ENCODE results near the gene LPA. TPM values are rescaled to one million over a fixed set of nuclear protein-coding genes. Genes with fewer than 3 reads are reported as not detected.
"Not testable (repeated sequence)": the region's sequence is repeated elsewhere in the genome, so short reads cannot be mapped to it uniquely, and the experiment has no call there.

LPA gene, protein sequence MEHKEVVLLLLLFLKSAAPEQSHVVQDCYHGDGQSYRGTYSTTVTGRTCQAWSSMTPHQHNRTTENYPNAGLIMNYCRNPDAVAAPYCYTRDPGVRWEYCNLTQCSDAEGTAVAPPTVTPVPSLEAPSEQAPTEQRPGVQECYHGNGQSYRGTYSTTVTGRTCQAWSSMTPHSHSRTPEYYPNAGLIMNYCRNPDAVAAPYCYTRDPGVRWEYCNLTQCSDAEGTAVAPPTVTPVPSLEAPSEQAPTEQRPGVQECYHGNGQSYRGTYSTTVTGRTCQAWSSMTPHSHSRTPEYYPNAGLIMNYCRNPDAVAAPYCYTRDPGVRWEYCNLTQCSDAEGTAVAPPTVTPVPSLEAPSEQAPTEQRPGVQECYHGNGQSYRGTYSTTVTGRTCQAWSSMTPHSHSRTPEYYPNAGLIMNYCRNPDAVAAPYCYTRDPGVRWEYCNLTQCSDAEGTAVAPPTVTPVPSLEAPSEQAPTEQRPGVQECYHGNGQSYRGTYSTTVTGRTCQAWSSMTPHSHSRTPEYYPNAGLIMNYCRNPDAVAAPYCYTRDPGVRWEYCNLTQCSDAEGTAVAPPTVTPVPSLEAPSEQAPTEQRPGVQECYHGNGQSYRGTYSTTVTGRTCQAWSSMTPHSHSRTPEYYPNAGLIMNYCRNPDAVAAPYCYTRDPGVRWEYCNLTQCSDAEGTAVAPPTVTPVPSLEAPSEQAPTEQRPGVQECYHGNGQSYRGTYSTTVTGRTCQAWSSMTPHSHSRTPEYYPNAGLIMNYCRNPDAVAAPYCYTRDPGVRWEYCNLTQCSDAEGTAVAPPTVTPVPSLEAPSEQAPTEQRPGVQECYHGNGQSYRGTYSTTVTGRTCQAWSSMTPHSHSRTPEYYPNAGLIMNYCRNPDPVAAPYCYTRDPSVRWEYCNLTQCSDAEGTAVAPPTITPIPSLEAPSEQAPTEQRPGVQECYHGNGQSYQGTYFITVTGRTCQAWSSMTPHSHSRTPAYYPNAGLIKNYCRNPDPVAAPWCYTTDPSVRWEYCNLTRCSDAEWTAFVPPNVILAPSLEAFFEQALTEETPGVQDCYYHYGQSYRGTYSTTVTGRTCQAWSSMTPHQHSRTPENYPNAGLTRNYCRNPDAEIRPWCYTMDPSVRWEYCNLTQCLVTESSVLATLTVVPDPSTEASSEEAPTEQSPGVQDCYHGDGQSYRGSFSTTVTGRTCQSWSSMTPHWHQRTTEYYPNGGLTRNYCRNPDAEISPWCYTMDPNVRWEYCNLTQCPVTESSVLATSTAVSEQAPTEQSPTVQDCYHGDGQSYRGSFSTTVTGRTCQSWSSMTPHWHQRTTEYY (N-terminal part only)
- not detected for total RNA-seq

- H3K9me3 Mint-ChIP-seq; ATAC-seq (replicated peaks): not testable (repeated sequence)
Observed at GRCh38 chr6:160664198-160664597, at the start of gene LPA. Gene LPA, minus strand, starts transcription at chr6:160664275. Its CDS starts 61 bp downstream, at chr6:160664214.

GRCh38 chr6:160708993-160709392 is 44.9 kb upstream of the LPA start:
- H3K27ac Mint-ChIP-seq; H3K4me1 Mint-ChIP-seq; H3K4me3 Mint-ChIP-seq; H3K9me3 Mint-ChIP-seq; H3K36me3 Mint-ChIP-seq (ENCODE audit: low read depth); ATAC-seq (replicated peaks): not testable (repeated sequence)
- H3K27me3 Mint-ChIP-seq = peaks cover 25% of the 10 kb centered on the region

More at GRCh38 chr6:160664198-160664597, at the start of gene LPA:
- H3K4me3 Mint-ChIP-seq; H3K4me1 Mint-ChIP-seq; H3K36me3 Mint-ChIP-seq (ENCODE audit: low read depth); H3K27ac Mint-ChIP-seq: not testable (repeated sequence)
- peaks cover 19% of the 10 kb centered on the region for H3K27me3 Mint-ChIP-seq

GRCh38 chr6:160704688-160705087 is 40.6 kb upstream of the LPA start:
- ATAC-seq (replicated peaks) = not testable (repeated sequence)

DNA sequence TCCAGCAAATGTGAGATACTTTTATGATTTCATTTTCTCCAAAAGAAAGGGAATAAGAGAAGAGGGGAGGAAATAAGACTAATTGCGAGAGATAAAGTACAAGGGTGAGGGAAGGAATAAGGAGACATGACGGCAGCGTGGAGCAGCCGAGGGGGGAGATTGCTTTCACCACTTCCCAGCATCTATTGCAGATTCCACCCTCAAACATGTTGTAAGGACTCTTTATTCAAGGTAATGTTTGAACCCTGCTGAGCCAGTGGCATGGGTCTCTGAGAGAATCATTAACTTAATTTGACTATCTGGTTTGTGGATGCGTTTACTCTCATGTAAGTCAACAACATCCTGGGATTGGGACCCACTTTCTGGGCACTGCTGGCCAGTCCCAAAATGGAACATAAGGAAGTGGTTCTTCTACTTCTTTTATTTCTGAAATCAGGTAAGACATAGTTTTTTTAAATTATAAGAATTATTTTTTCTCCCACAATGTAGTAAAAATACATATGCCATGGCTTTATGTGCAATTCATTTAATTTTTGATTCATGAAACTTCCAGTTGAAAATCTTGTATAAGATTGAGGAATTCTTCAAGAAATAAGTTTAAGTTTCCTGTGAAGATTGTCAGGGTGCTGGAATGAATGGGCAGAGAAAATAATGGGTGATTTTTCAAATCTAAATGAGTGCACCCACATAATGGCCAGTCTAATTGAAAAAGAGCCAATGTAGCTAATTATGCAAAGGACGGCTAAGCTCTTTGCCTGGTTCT is 38.0 kb upstream of the LPA start, which contains the start of gene PLG:
Gene PLG (plus strand): TSS at position 327 of the 763 bp plus-strand sequence. CDS start 61 bp downstream, at position 388.
- not testable (repeated sequence) for H3K4me3 Mint-ChIP-seq; H3K27ac Mint-ChIP-seq; H3K9me3 Mint-ChIP-seq; H3K36me3 Mint-ChIP-seq (ENCODE audit: low read depth); ATAC-seq (replicated peaks); H3K4me1 Mint-ChIP-seq
- peaks cover 42% of the 10 kb centered on the region for H3K27me3 Mint-ChIP-seq

More at GRCh38 chr6:160704688-160705087, 40.6 kb upstream of the LPA start:
- H3K27ac Mint-ChIP-seq; H3K36me3 Mint-ChIP-seq (ENCODE audit: low read depth); H3K4me1 Mint-ChIP-seq; H3K9me3 Mint-ChIP-seq; H3K4me3 Mint-ChIP-seq: not testable (repeated sequence)
- peaks cover 36% of the 10 kb centered on the region for H3K27me3 Mint-ChIP-seq

- Mint-ChIP-seq H3K36me3 (ENCODE audit: low read depth) (no peaks in the 10 kb centered on the region), H3K27me3 (peaks cover 25% of the 10 kb centered on the region), H3K27ac (no peak overlapping the region), H3K4me1 (no peaks in the 10 kb centered on the region), H3K4me3 (no peak overlapping the region), H3K9me3 (peaks cover 3% of the 10 kb centered on the region)
- ATAC-seq (replicated peaks) = no peak
Observed at GRCh38 chr6:160697826-160698225, 33.8 kb upstream of the LPA start.

DNA sequence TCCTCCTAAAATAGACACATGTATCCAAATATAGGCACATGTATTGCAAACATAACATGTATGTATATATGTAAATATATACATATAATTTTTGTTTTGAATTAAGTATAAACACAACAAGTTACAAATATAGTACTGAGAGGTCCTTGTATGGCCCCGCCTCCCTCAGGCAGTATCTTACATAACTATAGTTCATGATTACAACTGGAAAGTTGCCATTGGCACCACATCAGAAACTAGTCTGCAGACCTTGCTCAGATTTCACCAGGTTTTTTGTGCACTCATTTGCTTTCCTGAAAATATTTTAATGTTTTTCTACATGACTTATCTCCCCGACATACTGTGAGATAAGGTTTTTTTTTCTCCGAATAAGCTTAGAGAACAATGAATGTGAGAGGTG is 32.8 kb upstream of the LPA start:
- H3K27ac Mint-ChIP-seq; ATAC-seq (replicated peaks); H3K9me3 Mint-ChIP-seq; H3K4me1 Mint-ChIP-seq; H3K4me3 Mint-ChIP-seq; H3K36me3 Mint-ChIP-seq (ENCODE audit: low read depth): not testable (repeated sequence)
- H3K27me3 Mint-ChIP-seq = peaks cover 21% of the 10 kb centered on the region

DNA sequence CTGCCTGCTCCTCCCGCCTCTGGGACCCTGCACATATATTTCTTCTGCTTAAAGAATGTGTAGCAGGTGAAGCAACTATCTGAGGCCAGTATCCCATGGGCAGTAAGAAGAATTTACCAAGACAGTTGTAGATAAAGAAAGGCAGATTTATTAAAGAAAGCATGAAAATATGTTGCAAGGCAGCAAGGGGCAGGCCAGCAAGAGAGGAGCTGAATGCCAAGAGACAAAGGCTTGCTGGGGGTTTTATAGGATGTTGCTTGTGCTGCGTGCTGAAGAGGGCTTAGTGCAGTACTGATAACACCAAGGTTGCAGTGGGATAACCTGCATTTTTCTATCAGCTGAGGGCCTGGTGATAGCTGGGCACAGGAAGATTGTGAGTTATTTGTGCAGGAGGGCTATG is 31.5 kb upstream of the LPA start:
- not testable (repeated sequence) for ATAC-seq (replicated peaks); H3K36me3 Mint-ChIP-seq (ENCODE audit: low read depth); H3K27ac Mint-ChIP-seq

GRCh38 chr6:160695025-160695424 is 30.9 kb upstream of the LPA start:
- ATAC-seq (replicated peaks); H3K4me1 Mint-ChIP-seq; H3K9me3 Mint-ChIP-seq; H3K27ac Mint-ChIP-seq; H3K4me3 Mint-ChIP-seq; H3K36me3 Mint-ChIP-seq (ENCODE audit: low read depth): not testable (repeated sequence)
- peaks cover 17% of the 10 kb centered on the region for H3K27me3 Mint-ChIP-seq

More for the DNA sequence above, 31.5 kb upstream of the LPA start:
- not testable (repeated sequence) for H3K9me3 Mint-ChIP-seq, H3K4me3 Mint-ChIP-seq, H3K4me1 Mint-ChIP-seq
- peaks cover 17% of the 10 kb centered on the region for H3K27me3 Mint-ChIP-seq

- peaks cover 9% of the 10 kb centered on the region for H3K27me3 Mint-ChIP-seq
- H3K27ac Mint-ChIP-seq = no peak overlapping the region
- H3K4me1 Mint-ChIP-seq = no peaks in the 10 kb centered on the region
- no peak for ATAC-seq (replicated peaks)
- H3K4me3 Mint-ChIP-seq = no peak overlapping the region
- no peaks in the 10 kb centered on the region for H3K36me3 Mint-ChIP-seq (ENCODE audit: low read depth)
- peaks cover 3% of the 10 kb centered on the region for H3K9me3 Mint-ChIP-seq
Observed at GRCh38 chr6:160692369-160692959, 28.4 kb upstream of the LPA start.

DNA sequence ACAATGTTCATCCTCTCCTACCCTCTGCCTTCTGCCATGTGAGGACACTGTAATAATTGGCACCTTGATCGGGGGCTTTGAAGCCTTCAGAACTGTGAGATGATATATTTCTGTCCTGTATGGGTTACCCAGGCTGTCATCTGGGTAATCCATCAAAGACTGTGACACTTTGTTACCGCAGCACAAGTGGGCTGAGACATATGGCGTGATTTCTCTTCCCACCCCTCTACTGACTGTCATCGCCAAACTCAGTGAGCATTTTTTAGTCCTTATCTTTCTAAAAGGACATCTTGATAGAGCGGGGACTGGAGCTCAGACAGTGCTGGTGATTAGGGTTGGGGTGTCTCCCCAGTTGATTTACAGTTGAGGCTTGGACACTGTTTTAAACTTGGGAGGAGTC is 27.5 kb upstream of the LPA start:
- H3K36me3 Mint-ChIP-seq (ENCODE audit: low read depth) = no peaks in the 10 kb centered on the region
- H3K9me3 Mint-ChIP-seq = peaks cover 3% of the 10 kb centered on the region
- no peak overlapping the region for H3K4me3 Mint-ChIP-seq
- ATAC-seq (replicated peaks) = no peak
- H3K27ac Mint-ChIP-seq = no peak overlapping the region
- H3K4me1 Mint-ChIP-seq = no peaks in the 10 kb centered on the region
- peaks cover 9% of the 10 kb centered on the region for H3K27me3 Mint-ChIP-seq

GRCh38 chr6:160690458-160690857 is 26.4 kb upstream of the LPA start:
- ATAC-seq (replicated peaks) = no peak
- peaks cover 5% of the 10 kb centered on the region for H3K27me3 Mint-ChIP-seq

DNA sequence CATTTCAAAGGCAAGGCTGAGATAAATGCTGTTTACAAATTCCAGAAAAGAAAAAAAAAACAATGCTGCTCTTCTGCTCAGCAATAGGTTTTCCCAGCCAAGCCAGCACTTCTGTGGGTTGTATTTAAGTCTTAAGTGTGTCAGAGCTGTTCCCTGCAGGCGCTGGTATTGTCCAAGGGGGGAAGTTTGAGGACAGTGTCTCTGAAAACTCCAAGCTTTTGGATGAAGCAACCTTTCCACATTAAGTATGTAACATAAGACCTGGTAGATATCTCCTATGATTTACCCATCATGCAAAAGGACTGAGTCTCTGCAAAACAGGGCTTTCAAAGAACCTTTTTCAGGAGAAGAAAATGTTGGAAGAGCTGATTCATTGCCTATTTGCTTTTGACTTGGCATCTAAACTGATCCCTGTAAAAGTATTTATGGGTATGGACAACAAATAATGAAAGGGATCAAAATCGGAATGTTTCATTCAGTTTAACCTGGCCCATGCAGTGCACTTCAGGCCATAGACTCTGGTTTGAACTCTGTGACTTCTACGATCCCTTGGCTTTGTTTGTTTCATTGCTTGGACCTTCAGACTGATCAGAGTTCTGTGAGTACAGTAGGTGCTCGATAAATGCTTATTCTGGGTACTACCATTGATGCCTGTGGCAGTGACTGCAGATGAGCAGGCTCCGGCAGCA is 21.8 kb upstream of the LPA start:
- ATAC-seq (replicated peaks) = no peak
- Mint-ChIP-seq H3K9me3 (no peaks in the 10 kb centered on the region), H3K27ac (no peak overlapping the region), H3K27me3 (peaks cover 6% of the 10 kb centered on the region), H3K36me3 (ENCODE audit: low read depth) (no peaks in the 10 kb centered on the region), H3K4me3 (no peak overlapping the region), H3K4me1 (no peaks in the 10 kb centered on the region)

More at GRCh38 chr6:160690458-160690857, 26.4 kb upstream of the LPA start:
- no peak overlapping the region for H3K27ac Mint-ChIP-seq
- H3K9me3 Mint-ChIP-seq = peaks cover 3% of the 10 kb centered on the region
- H3K4me1 Mint-ChIP-seq = no peaks in the 10 kb centered on the region
- no peak overlapping the region for H3K4me3 Mint-ChIP-seq
- H3K36me3 Mint-ChIP-seq (ENCODE audit: low read depth) = no peaks in the 10 kb centered on the region

Data from activated T-helper 17 cell treated with anti-CD3 and anti-CD28 coated beads, Interleukin-2, amount 50 U/mL, for 72 hours (primary cell).